KBM-7 (cell line): ENCODE data around the gene CCT7.

Experiments used
- DNase-seq: peaks from one replicate; pipeline ENCODE4 v3.0.0-alpha.2; 2015
- in situ Hi-C: fragments of 300-500 bp; cut with MboI; formaldehyde crosslinking; loops from 2 replicates; pipeline ENCODE4 v1.14.3; 2020; ENCODE audit warnings: low sequenced_read_pairs, low pct_unique_long_range_greater_than_20kb, mixed read lengths

Gene CCT7

DNA sequence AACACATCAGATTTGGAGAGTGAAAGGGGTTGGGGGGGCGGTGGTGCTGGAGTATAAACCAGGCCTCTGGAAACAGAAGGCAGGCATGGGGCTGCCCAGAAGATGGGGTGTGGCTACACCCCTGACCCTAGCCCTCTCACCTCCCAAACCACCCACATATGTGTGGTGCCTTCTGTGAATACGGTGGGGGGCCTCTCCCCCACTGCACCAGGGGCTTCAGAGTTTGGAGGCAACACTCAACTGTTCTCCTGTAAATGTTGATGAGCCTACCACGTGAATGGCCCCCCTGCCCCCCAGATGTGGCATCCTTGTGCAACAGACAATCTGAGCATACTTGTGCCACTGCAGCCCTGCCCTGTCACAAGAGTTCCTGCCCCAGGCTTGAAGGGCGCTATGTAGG is 30.7 kb downstream of the CCT7 start:
- DNase-seq: no peak
- in situ Hi-C loops: no loop called here

DNA sequence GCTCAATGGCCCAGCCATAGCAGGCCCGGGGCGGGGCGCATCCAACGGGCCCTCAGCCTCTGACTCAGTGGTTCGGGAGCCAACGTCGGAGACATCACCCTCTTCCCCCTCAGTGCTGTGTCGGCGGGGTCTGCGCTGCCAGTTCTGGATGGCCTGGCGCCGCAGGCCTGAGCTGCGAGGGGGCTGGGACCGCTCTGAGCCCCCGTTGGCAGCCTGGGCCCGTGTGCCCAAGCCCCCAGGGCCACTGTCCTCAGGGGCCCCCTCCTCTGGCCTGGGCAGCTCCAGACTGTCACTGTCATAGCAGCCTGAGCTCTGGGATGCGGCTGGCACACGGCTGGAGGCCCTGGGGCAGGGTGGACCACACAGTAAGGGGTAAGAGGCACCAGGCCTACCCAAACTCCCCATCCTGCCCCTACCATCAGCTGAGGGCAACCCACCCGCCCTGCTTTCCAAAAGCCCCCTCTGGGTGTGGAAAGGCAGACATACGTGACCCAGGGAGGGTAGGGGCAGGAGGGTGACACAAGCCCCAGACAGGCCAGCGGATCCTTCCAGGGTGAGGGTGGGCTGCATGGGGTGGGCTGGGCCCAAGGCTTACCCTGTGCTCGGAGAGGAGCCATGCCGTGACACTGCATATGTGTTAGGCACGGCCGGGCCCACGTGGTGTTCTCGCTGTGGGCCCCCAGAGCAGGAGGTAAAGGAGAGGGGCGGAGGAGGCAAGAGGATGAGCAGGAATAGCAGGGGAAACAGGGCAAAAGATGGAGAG is 31.4 kb downstream of the CCT7 start:
- no peak for DNase-seq
- in situ Hi-C loops: no loop called here

DNA sequence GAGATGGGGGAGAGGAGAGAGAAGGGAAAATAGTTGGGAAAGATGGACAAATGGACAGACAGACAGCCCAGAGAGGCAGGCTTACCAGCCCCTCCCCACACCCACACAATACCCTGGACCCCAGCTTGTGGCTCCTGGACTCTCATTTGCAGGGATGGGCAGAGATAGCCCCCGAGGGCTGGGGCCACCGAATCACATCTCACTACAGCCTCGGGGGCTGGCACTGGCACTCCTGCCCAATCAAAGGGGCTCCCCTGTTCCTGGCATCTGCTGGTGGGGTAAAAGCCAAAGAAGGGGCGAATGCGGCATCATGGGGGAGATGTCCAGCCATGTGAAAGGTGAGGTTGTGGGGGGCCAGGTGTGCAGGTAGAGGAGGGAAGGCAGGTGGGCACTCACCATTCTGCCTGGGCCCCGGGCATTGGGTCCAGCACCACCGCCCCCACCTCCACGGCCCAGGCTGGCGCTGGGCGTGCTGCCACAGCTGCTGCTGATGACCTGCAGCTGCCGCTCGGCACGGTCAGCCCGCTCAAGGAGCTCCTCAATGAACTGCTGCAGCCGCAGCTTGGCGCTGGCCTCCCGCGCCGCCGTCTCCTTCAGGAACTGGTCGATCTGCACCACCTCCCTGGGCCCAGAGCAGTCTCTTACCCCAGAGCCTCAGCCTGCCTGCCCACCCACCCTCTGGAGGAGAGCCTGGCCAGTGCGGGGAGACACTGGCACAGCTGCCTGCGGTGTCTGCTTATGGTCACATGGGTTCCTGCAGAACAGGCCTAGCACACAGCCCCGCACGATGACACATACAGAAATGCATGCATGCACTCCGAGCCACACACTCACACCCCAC is 32.2 kb downstream of the CCT7 start:
- DNase-seq: no peak
- in situ Hi-C loops: no loop called here

DNA sequence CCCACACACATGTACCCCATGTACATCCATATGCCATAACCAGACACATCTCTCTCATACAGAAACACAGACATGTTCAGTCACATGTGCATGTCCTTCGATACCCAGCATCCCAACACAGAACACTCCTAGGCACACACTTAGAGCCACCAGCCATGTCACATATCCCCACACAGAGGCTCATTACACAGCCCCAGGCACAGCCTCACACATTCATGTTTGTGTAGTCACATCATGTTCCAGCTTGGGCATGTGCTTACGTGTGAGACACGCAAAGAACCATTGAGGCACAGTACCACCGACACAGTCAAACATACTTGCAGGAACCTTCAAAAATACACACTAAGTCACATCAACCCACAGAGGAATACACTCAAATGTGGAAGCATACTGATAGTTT is 32.9 kb downstream of the CCT7 start:
- in situ Hi-C loops: no loop called here

DNA sequence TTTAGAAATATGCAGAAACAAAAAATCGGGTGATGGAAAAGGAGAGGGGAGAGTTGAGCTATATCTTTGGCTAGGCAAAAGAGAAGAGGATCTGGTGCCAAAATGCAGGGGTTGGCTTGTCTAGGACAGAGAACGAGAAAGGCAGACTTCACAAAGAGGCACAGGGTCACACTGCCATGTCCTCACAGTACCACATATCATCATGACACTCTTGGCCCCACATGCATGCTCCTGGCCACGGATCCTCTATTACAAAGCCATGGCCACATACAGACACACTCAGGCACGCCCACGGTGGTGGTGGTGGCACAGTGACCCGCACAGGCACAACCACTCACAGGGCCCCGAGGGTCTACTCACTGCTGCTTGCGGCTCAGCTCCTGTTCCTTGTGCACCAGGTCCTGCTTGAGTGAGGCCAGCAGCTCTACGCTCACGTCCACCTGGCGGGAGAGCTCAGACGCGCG is 34.3 kb downstream of the CCT7 start:
- DNase-seq: no peak
- in situ Hi-C loops: no loop called here

More for the DNA sequence above, 32.9 kb downstream of the CCT7 start:
- no peak for DNase-seq

DNA sequence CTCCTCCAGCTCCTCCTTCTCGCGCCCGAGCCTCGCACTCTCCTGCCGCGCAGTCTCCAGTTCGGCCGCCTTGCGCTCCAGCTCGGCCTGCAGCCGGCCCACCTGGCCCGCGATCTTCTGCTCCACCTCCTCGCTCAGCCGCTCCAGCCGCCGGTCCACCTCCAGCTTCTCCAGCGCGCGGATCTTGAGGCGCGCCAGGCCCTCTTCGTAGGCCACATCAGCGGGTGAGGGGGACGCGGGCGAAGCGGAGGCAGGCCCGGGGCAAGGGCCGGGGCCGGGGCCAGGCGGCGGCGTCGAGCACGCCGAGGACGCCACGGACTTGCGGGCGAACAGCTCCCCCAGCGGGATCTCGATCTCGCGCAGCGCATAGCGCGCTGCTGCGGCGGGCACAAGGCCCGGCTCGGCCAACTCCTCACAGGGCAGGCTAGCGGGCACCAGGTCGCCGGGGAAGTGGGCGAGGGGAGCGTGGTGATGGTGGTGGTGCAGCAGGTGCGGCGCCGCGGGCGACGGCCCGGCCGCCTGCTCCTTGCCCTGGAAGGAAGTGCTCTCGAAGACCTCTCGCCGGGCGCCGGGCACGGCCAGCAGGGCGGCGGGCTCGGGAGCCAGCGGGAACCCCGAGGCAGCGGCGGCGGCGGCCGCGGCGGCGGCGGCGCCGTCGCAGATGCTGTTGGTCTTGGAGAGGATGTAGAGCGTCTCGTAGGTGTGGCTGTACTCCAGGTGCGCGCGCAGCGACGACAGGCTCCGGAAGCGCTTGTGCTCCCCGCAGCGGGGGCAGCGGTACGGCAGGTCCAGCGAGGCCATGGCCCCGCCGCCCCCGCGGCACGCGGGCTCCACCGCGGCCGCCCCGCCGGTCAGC is 35.0 kb downstream of the CCT7 start:
- DNase-seq: no peak
- in situ Hi-C loops: no loop called here

DNA sequence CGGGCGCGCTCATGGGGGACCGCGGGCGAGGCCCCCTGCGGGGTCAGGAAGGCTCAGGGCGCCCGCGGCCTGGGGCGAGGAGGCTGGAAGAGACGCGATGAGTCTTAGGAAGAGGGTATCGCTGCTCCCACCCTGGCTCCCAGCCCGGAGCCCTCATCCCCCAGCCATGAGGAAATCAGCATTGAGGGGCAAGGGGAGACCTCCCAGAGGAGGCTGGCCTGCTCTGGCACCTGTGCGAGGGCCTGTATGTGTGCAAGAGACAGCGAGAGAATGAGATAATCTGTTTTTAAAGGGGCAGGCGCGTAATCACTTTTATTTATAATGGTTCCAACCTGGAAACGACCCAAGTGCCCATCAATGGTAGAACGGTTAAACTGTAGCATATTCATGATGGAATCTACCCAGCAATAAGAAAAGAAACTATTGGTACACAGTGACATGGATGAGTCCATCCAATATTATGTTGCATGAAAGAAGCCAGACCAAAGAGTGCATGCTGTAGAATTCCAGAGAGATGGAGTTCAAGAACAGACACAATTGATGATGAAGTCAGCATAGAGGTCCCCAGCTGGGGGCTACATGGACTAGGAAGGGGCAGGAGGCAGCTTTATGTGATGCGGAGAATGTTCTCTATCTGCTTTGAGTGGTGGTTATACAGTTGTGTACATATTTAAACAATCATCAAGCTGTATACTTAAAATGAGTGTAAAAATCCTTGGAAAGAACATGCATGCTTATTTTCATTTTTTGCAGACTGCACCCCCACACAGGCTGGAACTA is 35.8 kb downstream of the CCT7 start:
- in situ Hi-C loops: no loop called here

DNA sequence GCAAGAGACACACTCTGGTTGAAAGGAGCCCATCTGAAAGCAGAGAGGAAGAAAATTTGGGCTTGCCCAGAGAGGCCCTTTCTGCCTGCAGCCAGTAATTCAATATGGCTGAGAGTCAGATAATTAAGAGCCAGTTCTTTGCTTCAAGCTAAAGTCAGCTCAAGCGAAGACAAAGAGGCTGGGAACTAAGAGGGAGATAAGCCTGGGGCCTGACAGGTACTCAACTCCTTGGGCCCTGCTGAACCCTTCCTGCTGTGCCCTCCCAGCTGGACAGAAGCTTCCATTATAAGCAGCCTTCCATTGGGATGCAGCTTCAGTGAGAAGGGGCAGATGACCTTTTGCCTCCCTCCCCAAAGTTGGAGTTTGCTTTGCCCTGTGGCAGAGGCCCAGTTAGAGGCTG is 38.2 kb downstream of the CCT7 start:
- in situ Hi-C loops: no loop called here

More for the DNA sequence above, 35.8 kb downstream of the CCT7 start:
- no peak for DNase-seq

DNA sequence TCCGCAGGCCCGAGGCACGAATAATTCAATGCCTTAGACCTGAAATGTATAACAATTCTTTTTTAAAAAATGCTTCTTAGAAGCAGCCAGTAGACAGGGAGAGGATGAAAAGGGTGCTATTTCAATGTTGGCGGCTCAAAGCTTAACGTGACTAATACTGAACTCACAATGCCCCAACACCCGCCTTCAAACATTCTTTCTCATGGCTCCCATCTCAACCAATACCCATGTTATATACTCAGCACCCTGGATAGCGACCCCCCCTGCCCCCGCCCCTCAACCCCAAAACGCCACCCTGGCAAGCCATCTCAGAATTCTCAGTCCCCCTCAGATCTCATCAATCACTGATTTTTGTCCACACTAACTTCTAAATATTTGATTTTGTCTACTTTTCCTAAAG is 45.7 kb downstream of the CCT7 start:
- no peak for DNase-seq
- in situ Hi-C loops: no loop called here

More for the DNA sequence above, 38.2 kb downstream of the CCT7 start:
- no peak for DNase-seq

DNA sequence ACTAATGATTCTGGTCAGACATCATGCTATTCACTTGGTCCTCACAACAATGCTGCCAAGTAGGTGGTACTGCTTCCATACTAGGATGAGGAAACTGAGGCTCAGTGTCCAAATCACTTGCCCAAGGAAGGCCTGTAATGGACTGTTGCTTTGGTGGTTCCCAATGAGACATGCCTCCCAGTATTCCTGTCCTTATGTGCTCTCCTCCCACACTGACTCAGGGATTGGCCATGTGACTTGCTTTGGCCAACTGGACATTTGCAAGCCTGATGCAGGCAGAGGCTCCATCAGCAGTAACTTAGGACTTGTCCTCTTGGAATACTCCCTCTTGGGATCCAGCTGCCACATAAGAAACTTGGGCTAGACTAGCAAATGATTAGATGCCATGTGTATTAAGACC is 47.1 kb downstream of the CCT7 start:
- in situ Hi-C loops: no loop called here
- no peak for DNase-seq

DNA sequence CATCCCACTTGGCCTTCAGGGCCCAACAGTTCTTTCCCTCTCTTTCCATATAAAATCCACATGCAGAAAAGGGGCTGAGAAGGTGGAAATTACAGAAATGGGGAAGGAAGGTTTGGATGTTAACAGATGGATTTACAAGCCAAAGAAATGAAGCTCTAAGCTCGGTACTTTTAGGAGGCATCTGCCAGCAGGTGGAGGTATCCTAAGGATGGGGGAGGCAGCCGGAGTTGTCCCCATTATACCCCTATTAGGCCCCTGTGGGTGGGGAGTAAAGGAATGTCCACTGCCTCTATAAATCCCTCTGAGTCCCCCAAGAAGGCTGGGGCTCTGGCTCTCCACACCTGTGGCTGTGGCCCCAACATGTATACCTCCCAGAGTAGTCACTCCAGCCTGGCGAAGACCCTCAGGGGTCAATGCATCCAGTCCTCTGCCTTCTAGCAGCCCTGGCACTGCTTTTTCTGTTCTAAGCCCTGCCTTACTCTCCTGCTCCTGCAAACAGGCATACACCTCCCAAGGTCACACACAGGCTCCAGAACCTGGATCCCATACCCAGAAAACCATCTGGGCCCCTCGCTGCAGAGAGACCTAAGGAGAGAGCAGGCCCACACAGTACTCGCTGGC is 48.9 kb downstream of the CCT7 start:
- in situ Hi-C loops: no loop called here
- peak; percentile 11 for DNase-seq

DNA sequence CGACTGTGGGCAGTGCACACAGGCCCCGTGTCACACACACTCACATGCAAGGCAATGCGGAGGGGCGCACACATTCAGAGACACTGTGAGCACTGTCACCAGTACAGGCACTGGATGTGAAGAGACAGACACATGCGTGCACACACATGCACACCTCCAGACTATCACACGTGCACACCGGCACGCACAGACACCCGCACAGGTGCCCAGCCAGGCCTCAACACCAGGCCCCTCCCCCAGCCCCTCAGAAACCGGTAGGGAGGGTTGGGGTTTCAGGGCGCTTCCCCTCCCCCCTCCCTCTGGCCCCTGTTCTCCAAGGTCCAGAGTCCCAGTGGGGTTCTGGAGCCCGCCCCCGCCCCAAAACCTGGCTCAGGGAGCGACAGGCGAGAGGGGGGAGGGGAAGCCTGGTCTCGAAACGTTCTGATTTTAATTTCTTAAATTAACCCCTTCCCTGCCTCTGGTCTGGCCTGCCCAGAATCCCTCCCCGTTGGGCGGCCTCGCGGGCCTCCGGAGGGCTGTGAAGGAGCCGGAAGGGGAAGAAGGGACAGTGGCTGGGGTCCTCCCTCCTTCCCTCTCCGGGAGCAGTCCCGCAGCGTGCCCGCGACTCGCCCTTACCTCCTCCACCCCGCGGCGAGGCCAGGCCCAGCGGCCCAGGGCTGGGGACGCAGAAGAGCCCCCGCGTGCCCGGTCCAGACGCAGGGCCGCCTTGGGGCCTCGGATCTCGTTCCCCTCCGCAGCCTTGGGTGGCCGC is 49.6 kb downstream of the CCT7 start:
- in situ Hi-C loops: no loop called here

DNA sequence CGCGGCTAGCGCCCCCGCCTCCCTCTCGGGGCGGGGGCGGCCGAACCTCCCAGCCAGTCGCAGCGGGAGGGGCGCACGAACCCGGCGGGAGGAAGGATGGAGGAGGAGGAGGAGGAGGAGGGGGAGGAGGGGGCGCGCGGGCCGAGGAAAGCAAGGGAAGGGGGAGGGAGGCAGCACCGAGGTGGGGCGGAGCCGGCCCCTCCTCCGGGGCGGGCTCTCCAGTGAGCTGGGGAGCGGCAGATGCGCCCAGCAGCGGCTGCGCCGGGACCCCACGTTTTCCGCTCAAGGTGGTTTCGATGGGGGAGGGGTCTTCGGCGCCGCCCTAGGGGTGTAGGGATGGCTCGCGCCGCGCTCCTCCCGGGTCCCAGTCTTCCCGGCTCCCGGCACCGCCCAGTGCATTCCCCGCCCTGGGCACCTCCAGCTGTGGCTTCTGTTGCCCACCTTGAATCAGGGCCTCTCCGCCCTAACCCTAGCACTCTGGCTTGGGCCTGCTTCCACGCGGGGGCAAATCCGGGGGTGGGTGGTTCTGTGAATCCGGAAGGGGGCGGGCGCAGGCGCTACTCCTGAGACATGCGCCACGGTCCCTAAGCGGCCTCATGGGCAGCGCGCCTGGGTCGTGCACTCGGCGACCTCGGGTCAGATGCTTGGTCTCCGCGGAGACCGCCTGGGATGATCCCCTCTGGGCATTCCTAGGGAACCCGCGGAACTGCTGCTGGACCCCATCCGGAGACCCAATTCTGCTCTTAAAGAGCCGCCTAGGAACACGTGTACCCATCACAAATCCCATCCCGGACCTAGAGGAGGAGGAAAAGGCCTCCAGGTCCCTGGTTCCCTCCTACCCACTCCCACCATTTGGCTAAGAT is 50.4 kb downstream of the CCT7 start, which contains the start of gene FBXO41:
Gene FBXO41, minus strand, starts transcription at position 183 of the 863 bp plus-strand sequence. CDS start 14,848 bp downstream, outside the sequence.
- in situ Hi-C loops: no loop called here
- DNase-seq: peak; percentile 88

More for the DNA sequence above, 49.6 kb downstream of the CCT7 start:
- DNase-seq: peak; percentile 59

DNA sequence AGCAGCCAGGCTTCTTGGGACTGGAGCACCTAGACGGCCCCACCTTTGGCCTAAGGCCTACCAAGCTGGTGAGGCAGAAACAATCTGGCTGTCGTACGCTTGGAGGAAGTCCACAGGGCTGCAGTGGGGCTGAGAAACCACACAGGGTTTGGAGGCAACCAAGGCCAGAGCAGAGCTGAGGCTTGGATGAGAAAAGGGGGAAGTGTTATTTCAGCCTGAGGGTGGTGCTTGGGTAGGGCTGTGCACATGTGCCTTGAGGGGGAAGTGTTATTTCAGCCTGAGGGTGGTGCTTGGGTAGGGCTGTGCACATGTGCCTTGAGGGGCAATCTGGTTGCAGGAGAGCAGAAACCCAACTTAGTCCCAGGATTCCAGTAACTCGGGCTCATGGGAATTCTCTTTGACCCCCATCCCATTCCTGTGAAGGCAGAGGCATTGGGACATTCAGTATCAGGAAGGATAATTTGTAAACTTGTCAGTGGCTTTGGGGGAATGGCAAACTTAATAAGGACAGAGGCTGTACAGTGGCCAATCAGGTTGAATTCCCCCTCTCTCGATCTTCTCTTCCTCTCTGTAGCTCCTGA is 51.1 kb downstream of the CCT7 start:
- peak; percentile 93 for DNase-seq
- in situ Hi-C loops: no loop called here

DNA sequence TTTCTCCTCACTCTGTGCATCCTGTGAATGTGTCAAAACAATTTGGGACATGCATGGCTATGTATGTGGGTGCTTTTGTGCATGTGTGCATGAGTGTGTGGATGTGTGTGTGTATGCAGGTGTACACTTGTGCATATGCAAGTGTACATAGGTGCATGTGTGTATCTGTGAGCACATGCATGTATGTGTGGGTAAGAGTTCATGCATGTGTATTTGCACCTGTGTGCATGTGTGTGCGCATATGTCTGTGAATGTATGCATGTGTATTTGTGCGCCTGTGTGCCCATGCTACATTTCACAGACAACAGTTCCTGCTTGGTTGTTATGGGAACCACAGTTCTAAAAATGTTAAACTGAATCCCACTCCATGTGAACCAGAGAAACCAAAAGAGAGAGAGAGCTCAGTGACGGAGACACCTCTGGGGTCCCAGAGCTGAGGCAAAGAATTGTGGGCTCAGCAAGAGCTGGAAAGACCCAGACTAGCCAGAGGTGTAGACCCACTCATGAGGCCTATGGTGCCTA is 52.1 kb downstream of the CCT7 start:
- in situ Hi-C loops: no loop called here
- no peak for DNase-seq

DNA sequence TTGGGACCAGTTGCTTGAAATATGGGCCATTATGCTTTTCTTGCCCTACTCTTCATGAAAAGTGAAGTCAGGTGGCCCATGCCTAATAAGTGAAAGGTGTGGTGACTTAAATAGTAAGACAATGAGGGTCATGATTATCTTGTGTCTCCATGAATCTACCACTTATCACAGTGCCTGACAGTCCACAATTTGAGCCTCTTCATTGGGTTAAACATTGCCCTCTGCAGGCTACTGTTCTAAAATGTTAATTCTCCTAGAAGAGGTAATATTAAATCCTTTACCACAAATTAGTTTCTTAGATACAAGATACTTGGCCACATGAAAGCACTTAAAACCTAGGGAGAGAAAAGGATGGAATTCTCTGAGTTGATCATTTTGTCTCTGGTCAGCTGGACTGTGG is 55.2 kb downstream of the CCT7 start:
- DNase-seq: peak; percentile 7
- in situ Hi-C loops: no loop called here
